G401.6 (cell line): ENCODE measurements around the gene GADD45GIP1.
"Not testable (repeated sequence)": the region's sequence is repeated elsewhere in the genome, so short reads cannot be mapped to it uniquely, and the experiment has no call there.

Experiments
- FAIRE-seq: peaks from 2 replicates; lab custom pipeline; 2012; peaks lifted over from hg19 to GRCh38; lab: Jason Lieb, UNC

GADD45GIP1 gene

DNA sequence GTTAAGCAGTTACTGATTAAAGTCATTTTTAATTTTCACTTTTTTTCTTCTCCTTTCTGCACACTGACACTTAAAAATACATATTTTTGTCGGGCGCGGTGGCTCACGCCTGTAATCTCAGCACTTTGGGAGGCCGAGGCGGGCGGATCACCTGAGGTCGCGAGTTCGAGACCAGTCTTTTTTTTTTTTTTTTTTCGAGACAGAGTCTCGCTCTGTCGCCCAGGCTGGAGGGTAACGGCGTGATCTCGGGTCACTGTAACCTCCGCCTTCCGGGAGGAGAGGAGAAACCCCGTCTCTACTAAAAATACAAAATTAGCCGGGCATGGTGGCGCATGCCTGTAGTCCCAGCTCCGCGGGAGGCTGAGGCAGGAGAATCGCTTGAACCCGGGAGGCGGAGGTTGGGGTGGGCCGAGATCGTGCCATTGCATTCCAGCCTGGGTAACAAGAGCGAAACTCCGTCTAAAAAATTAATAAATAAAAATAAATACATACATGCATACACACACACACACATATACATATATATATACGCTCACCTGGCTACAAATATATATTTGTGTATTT is 448 bp upstream of the GADD45GIP1 start:
- FAIRE-seq: not testable (repeated sequence)

DNA sequence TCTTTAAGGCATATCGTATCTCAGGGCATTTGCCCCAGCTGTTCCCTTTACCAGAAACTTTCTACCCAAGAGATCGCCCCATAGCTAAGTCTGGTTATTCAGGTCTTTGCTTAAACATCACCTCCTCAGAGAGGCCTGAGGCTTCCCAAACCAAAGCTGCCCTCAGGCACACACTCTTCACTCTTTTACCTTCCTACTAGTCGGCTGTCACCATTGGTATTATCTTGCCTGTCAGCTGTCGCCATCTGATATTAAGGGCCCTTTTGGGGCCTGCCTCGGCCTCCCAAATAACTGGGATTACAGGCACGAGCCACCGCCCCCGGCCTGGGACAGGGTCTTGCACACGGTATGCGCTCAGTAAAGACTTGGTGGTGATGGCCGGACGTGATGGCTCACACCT is 1.0 kb downstream of the GADD45GIP1 start:
- FAIRE-seq: no peak

DNA sequence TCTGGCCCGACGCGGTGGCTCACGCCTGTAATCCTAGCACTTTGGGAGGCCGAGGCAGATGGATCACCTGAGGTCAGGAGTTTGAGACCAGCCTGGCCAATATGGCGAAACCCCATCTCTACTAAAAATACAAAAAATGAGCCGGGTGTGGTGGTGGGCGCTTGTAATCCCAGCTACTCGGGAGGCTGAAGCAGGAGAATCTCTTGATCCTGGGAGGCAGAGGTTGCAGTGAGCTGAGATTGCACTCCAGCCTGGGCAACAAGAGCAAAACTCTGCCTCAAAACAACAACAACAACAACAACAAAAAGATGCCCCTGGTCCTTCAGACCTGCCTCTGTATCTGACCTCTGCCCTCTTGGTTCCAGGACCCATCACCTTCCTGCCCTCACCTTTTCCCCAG is 1.4 kb downstream of the GADD45GIP1 start:
- not testable (repeated sequence) for FAIRE-seq

GRCh38 chr19:12954612-12954962 is 2.4 kb downstream of the GADD45GIP1 start:
- no peak for FAIRE-seq

GRCh38 chr19:12953799-12954611 is 3.0 kb downstream of the GADD45GIP1 start:
- no peak for FAIRE-seq

GRCh38 chr19:12953138-12953798 is 3.8 kb downstream of the GADD45GIP1 start:
- no peak for FAIRE-seq

DNA sequence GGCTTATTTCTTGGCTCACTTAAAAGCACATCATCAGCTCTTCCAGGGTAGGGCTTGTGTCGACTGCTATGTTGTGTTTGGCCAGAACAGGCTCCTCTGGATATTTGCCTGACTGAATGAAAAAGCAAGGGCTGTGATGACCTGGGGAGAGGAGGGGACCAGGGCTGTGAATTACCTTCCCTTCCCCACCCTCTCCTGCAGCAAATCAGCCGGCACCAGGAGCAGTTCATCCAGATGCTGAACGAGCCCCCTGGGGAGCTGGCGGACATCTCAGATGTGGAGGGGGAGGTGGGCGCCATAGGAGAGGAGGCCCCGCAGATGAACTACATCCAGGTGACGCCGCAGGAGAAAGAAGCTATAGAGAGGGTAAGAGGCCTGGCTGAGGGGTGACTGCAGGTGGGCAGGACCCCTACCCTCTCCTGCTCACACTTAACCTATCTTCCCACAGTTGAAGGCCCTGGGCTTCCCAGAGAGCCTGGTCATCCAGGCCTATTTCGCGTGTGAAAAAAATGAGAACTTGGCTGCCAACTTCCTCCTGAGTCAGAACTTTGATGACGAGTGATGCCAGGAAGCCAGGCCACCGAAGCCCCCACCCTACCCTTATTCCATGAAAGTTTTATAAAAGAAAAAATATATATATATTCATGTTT is 4.4 kb downstream of the GADD45GIP1 start:
- FAIRE-seq: no peak

- FAIRE-seq: not testable (repeated sequence)
Observed at GRCh38 chr19:12952050-12952449, 5.0 kb downstream of the GADD45GIP1 start.

GRCh38 chr19:12949363-12950283 is 7.4 kb downstream of the GADD45GIP1 start:
- no peak for FAIRE-seq

GRCh38 chr19:12948612-12949362 is 8.2 kb downstream of the GADD45GIP1 start:
- FAIRE-seq: no peak

DNA sequence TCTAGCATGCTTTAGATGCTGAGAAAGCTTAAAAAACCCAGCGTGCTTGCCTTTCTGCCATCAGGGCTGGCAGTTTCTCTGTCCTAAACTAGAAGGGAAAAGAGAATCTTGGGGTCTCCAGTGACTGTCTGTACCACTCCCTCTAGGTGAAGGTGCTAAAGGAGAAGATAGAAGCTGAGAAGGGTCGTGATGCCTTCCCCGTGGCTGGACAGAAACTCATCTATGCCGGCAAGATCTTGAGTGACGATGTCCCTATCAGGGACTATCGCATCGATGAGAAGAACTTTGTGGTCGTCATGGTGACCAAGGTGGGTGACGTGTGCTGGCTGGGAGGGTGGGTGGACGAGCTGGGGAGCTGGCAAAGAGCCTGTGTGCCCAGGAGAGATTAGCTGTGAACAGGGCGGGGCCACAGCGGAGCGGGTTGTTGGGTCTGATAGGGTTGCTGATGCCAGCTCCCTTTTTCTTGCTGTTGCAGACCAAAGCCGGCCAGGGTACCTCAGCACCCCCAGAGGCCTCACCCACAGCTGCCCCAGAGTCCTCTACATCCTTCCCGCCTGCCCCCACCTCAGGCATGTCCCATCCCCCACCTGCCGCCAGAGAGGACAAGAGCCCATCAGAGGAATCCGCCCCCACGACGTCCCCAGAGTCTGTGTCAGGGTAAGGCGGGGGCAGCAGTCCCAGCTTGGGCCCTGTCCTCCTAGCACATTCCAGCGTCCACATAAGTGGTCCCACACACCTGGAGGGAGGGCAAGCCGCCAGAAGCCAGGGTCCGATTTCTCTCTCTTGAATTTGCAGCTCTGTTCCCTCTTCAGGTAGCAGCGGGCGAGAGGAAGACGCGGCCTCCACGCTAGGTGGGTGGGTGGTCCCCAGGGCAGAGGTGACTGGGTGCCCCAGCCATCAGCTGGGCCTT is 9.1 kb downstream of the GADD45GIP1 start:
- FAIRE-seq: no peak

GRCh38 chr19:12946731-12947496 is 10.1 kb downstream of the GADD45GIP1 start:
- FAIRE-seq: no peak

GRCh38 chr19:12946092-12946721 is 10.8 kb downstream of the GADD45GIP1 start:
- peak; percentile 17 for FAIRE-seq

DNA sequence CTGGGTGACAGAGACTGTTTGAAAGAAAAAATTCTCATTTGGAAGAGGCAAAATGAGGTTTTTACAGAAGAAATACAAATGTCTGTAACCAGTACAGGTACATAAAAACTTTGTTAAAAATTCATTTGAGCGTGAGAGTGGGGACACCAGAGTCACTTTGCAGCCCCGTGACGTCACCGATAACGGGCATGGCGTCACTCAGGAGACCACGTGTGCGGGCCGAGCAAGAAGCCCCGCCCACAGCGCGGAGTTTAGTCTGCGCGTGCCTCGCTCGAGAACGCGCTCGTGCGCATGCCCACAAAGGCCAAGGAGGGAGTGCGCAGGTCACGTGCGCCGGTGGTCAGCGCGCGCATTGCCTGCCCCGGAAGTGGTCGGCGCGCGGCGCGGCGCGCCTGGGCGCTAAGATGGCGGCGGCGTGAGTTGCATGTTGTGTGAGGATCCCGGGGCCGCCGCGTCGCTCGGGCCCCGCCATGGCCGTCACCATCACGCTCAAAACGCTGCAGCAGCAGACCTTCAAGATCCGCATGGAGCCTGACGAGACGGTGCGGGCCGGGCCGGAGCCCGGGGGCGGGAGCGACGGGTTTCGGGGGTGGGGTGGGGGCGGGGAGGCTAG is 11.4 kb downstream of the GADD45GIP1 start, which contains the start of gene RAD23A:
TSS of gene RAD23A (plus strand) at position 384 of the 613 bp plus-strand sequence. CDS start at position 471, 87 bp downstream.
- FAIRE-seq: peak; percentile 96

GRCh38 chr19:12944104-12944674 is 12.8 kb downstream of the GADD45GIP1 start:
- FAIRE-seq: no peak

DNA sequence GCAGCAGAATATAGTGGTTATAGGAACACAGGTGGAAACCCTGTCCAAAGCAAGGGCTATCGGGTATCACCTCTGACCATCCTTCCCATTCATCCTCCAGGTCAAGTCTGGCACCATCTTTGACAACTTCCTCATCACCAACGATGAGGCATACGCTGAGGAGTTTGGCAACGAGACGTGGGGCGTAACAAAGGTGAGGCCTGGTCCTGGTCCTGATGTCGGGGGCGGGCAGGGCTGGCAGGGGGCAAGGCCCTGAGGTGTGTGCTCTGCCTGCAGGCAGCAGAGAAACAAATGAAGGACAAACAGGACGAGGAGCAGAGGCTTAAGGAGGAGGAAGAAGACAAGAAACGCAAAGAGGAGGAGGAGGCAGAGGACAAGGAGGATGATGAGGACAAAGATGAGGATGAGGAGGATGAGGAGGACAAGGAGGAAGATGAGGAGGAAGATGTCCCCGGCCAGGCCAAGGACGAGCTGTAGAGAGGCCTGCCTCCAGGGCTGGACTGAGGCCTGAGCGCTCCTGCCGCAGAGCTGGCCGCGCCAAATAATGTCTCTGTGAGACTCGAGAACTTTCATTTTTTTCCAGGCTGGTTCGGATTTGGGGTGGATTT is 13.5 kb downstream of the GADD45GIP1 start:
- no peak for FAIRE-seq

GRCh38 chr19:12940897-12941296 is 16.1 kb downstream of the GADD45GIP1 start:
- FAIRE-seq: no peak
